Activated CD4-positive, alpha-beta T cell treated with anti-CD3 and anti-CD28 coated beads, Interleukin-2, amount 10 ng/mL, durations not matched to agents 7 days and 5 days (primary cell): ENCODE results near the gene RPAP3. TPM values are rescaled to one million over a fixed set of nuclear protein-coding genes. Genes with fewer than 3 reads are reported as not detected.

ENCODE experiments used
- CTCF ChIA-PET: fragments of 350-600 bp; sonication (Branson Sonifier 250); formaldehyde crosslinking; loops from one replicate; lab custom pipeline; 2021; ENCODE audit warnings: antibody characterized with exemption; lab: Charles Lee
- POLR2A ChIA-PET: fragments of 350-600 bp; sonication (Branson Sonifier 250); formaldehyde crosslinking; loops from one replicate; lab custom pipeline; 2021; ENCODE audit warnings: antibody characterized with exemption; lab: Charles Lee
- DNase-seq: peaks from one replicate; pipeline ENCODE4 v3.0.0-alpha.2; 2020
- H3K27ac Mint-ChIP-seq: one replicate; pipeline ENCODE4 v1.8.0; 2021; ENCODE audit warnings: mild to moderate bottlenecking, moderate library complexity, mixed read lengths
- H3K27me3 Mint-ChIP-seq: one replicate; pipeline ENCODE4 v1.8.0; 2021; ENCODE audit warnings: mixed read lengths
- H3K36me3 Mint-ChIP-seq: one replicate; pipeline ENCODE4 v1.8.0; 2021; ENCODE audit warnings: low read depth, mixed read lengths
- H3K4me1 Mint-ChIP-seq: one replicate; pipeline ENCODE4 v1.8.0; 2021; ENCODE audit warnings: mixed read lengths
- H3K4me3 Mint-ChIP-seq: one replicate; pipeline ENCODE4 v1.8.0; 2021; ENCODE audit warnings: mild to moderate bottlenecking, moderate library complexity, mixed read lengths
- H3K9me3 Mint-ChIP-seq: one replicate; pipeline ENCODE4 v1.8.0; 2021; ENCODE audit warnings: mixed read lengths
- total RNA-seq, 2 experiments: library from RNA; stranded (reverse); gene quantifications; one replicate each; pipeline ENCODE4 v1.2.3, GENCODE V29; 2021

Gene RPAP3
- total RNA-seq, 2 experiments from 2014 or later = 40.3 to 42.9 TPM

DNA sequence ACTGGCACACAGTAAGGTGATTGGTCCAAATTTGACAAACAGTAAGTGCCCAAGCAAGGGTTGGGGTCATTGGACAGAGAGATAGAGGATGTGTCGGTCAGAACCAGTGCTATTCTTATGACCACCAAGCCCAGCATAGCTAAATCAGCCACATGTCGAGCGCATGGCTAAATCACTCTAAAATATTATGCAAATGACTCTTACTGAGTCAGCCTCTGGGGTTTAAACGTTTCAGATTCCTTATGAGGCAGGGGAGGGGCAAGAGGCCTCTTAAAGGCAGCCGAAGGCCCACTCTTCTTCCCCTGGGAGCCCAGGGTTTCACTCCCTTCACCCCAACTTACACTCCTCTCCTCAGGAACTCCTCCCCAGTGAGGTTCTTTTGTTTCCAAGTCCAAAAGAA, 20.1 kb upstream of the RPAP3 start:
- H3K9me3 Mint-ChIP-seq = no peaks in the 10 kb centered on the region
- ChIA-PET CTCF (interaction anchor here (0.6 to 5.1 kb wide), 6 partner anchors 10 to 46 kb away, joined by 3 to 40 read pairs (median 8); no protein-coding TSS in a partner anchor), POLR2A (no interaction called here)
- no peaks in the 10 kb centered on the region for H3K27me3 Mint-ChIP-seq
- no peak overlapping the region for H3K4me3 Mint-ChIP-seq
- peaks cover 25% of the 10 kb centered on the region for H3K4me1 Mint-ChIP-seq
- no peak overlapping the region for H3K27ac Mint-ChIP-seq
- H3K36me3 Mint-ChIP-seq = peaks cover 3% of the 10 kb centered on the region
- no peak for DNase-seq

DNA sequence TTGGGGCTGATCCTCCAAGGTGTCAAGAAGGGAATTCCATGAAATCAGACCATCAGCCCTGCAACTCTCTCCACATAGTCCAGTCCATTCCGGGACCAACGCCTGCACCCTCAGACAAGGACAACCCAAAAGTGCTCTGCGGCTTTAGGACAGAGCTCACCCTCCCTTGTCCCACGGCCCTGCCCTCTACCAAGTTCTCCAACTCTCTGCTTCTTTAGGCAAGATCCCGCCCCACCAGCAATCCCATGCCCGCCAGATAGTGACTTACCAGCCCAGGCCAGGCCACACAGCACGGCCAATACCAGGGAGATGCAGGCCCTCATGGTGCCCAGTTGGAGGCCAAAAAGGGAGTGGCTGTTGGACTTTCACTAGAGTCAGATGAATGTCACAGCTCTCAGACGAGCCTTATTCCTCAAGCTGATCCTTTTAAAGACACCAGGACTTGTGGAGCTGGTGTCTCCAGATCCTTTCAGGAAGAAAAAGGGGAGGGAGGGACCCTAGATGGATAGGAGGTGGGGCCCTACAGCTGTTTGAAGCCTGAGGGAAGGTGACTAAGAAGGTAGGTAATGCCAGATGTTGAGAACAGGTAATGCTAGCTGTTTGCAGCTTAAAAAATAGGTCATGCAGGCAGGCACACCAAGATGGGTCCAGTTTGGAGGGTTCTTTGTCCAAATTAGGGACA, 19.4 kb upstream of the RPAP3 start, which contains the start of gene ENDOU:
Gene ENDOU, minus strand, starts transcription at position 400 of the 682 bp plus-strand sequence. Its CDS starts 77 bp downstream, at position 323.
- no peaks in the 10 kb centered on the region for H3K9me3 Mint-ChIP-seq
- no peak within 1 kb of the TSS for H3K4me3 Mint-ChIP-seq
- no peaks in the 10 kb centered on the region for H3K27me3 Mint-ChIP-seq
- peak within 1 kb of the TSS; percentile 27 for H3K27ac Mint-ChIP-seq
- DNase-seq = no peak
- CTCF ChIA-PET = interaction anchor here (0.6 to 5.1 kb wide), 7 partner anchors 10 to 224 kb away, joined by 3 to 40 read pairs (median 5); no protein-coding TSS in a partner anchor
- H3K36me3 Mint-ChIP-seq = peaks cover 3% of the 10 kb centered on the region
- POLR2A ChIA-PET = no interaction called here
- H3K4me1 Mint-ChIP-seq = peaks cover 29% of the 10 kb centered on the region

- POLR2A ChIA-PET = interaction anchor here (0.6 kb wide), 1 partner anchor 437 kb away, joined by 3 read pairs; no protein-coding TSS in a partner anchor
- Mint-ChIP-seq H3K27me3 (no peaks in the 10 kb centered on the region), H3K4me3 (no peak overlapping the region), H3K4me1 (peaks cover 32% of the 10 kb centered on the region), H3K36me3 (peaks cover 4% of the 10 kb centered on the region), H3K9me3 (no peaks in the 10 kb centered on the region), H3K27ac (no peak overlapping the region)
- CTCF ChIA-PET = interaction anchor here (0.7 to 5.1 kb wide), 9 partner anchors 8 to 116 kb away, joined by 3 to 40 read pairs (median 3); no protein-coding TSS in a partner anchor
- no peak for DNase-seq
Observed at GRCh38 chr12:47722941-47723631, 17.3 kb upstream of the RPAP3 start.

DNA sequence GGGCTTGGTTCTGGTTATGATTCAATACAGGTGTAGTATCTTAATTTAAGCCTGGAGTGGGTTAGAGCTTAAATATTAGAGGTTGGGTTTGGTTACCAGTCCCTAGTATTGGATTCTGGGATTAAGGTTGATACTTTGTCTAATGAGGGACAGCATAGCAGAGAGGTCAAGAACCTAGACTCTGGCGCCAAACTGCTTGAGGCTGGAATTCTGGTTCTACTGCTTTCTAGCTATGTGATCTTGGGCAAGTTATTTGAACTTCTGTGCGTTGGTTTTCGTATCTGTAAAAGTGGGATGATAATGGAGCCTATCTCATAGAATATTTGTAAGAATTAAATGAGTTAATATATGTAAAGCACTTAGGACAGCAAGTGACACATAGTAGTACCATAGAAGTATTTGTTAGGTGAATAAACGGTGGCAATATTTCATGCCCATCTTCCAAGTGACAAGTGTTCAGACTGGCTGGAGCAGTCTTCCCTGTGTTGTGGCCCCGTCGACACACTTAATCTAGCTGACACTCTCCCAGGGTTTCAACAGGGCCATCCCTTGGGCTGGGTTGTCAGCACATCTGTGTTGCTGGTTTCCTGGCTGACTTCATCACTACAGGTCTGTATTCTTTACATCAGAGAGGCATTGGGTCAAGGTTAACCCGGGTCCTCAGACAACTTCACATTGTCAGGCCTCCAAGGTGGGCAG, 16.5 kb upstream of the RPAP3 start:
- POLR2A ChIA-PET = no interaction called here
- H3K27me3 Mint-ChIP-seq = no peaks in the 10 kb centered on the region

DNA sequence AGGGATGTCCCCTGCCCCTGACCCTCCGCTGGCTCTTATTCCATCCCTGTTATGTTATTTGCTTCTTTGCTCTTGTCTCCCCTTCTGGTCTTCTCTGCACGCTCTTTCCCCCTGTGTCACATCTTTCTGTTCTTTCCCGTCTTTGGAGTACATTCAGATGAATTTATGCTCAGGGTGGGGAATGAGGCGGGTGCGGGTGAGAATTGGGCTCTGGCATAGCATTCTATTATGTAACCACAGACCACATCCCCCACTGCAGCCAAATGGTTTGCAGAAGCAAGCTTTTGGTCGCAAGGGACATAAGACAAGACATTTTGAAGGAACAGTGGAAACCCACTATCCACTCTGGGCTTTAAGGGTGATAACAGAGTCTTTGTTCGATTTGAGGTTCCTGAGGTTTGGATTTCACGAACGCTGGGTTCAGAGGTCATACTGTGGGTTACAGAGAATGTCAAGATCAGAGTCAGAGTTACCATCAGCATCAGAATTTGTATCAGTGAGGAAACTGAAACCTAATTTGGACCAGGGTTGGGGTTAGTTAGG, 15.7 kb upstream of the RPAP3 start:
- DNase-seq = peak; percentile 25
- POLR2A ChIA-PET = no interaction called here
- peaks cover 48% of the 10 kb centered on the region for H3K4me1 Mint-ChIP-seq
- CTCF ChIA-PET = interaction anchor here (2.0 to 5.1 kb wide), 3 partner anchors 15 to 45 kb away, joined by 8 to 40 read pairs (median 16); no protein-coding TSS in a partner anchor
- H3K27ac Mint-ChIP-seq = peak overlapping the region; percentile 76
- peaks cover 5% of the 10 kb centered on the region for H3K36me3 Mint-ChIP-seq
- H3K27me3 Mint-ChIP-seq = no peaks in the 10 kb centered on the region
- no peak overlapping the region for H3K4me3 Mint-ChIP-seq
- H3K9me3 Mint-ChIP-seq = no peaks in the 10 kb centered on the region

More for the DNA sequence above, 16.5 kb upstream of the RPAP3 start:
- no peaks in the 10 kb centered on the region for H3K9me3 Mint-ChIP-seq
- peak overlapping the region; percentile 76 for H3K27ac Mint-ChIP-seq
- H3K4me1 Mint-ChIP-seq = peaks cover 40% of the 10 kb centered on the region
- peaks cover 5% of the 10 kb centered on the region for H3K36me3 Mint-ChIP-seq
- CTCF ChIA-PET = interaction anchor here (0.7 to 5.1 kb wide), 3 partner anchors 10 to 20 kb away, joined by 3 to 40 read pairs (median 8); no protein-coding TSS in a partner anchor
- no peak for DNase-seq
- no peak overlapping the region for H3K4me3 Mint-ChIP-seq

- Mint-ChIP-seq H3K27me3 (no peaks in the 10 kb centered on the region), H3K27ac (peak overlapping the region; percentile 74), H3K36me3 (peaks cover 5% of the 10 kb centered on the region), H3K9me3 (no peaks in the 10 kb centered on the region), H3K4me3 (no peak overlapping the region), H3K4me1 (peaks cover 57% of the 10 kb centered on the region)
- DNase-seq = no peak
- POLR2A ChIA-PET = no interaction called here
- CTCF ChIA-PET = interaction anchor here (0.6 to 4.7 kb wide), 13 partner anchors 9 to 298 kb away, joined by 3 to 17 read pairs (median 4); no protein-coding TSS in a partner anchor
Observed at GRCh38 chr12:47718531-47718930, 12.7 kb upstream of the RPAP3 start.

- ChIA-PET POLR2A (no interaction called here), CTCF (interaction anchor here (0.8 to 5.3 kb wide), 17 partner anchors 8 to 133 kb away, joined by 3 to 36 read pairs (median 5); partner anchors contain the start of gene RAPGEF3)
- peaks cover 5% of the 10 kb centered on the region for H3K36me3 Mint-ChIP-seq
- peaks cover 52% of the 10 kb centered on the region for H3K4me1 Mint-ChIP-seq
- peak overlapping the region; percentile 74 for H3K27ac Mint-ChIP-seq
- H3K9me3 Mint-ChIP-seq = no peaks in the 10 kb centered on the region
- peak; percentile 62 for DNase-seq
- no peaks in the 10 kb centered on the region for H3K27me3 Mint-ChIP-seq
- H3K4me3 Mint-ChIP-seq = no peak overlapping the region
Observed at GRCh38 chr12:47717443-47718193, 11.8 kb upstream of the RPAP3 start.

- Mint-ChIP-seq H3K27me3 (no peaks in the 10 kb centered on the region), H3K4me3 (no peak overlapping the region), H3K36me3 (peaks cover 5% of the 10 kb centered on the region), H3K9me3 (no peaks in the 10 kb centered on the region), H3K4me1 (peaks cover 47% of the 10 kb centered on the region), H3K27ac (peak overlapping the region; percentile 74)
- POLR2A ChIA-PET = no interaction called here
- CTCF ChIA-PET = interaction anchor here (1.0 to 5.3 kb wide), 13 partner anchors 17 to 123 kb away, joined by 3 to 36 read pairs (median 6); partner anchors contain the start of gene RAPGEF3
- DNase-seq = no peak
Observed at GRCh38 chr12:47717046-47717442, 11.2 kb upstream of the RPAP3 start.

DNA sequence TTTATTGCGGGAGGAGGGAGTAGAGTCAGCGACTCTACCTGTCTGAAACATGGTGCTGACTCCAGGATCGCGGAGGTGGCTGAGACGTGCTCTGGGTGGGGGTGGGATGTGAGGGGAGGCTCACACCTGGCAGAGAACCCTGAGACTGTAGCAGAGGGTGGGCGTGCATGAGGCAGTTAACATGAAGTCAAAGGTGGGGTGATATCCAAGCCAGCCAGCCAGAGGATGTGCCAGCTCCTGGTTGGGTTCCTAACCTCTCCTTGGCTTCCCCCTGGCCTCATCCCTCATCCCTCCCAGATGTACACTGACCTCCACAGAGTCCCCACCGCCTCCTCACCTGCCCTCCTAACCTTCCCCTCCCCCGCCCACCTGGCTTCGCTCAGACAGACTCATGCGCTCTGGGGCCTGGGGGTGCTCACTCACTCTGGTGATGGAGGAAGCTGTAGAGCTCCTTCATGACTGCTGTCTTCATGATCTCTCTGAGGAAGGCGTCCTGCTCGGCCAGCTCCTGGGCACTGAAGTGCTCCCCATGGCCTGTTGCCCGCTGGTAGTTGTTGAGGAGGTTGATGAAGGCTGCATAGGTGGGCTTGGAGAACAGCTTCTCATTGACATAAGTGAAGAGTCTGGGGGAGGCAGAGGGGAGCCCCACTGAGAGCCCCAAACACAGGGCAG, 10.2 kb upstream of the RPAP3 start:
- H3K27ac Mint-ChIP-seq = no peak overlapping the region
- ChIA-PET POLR2A (no interaction called here), CTCF (interaction anchor here (0.8 to 5.3 kb wide), 26 partner anchors 9 to 472 kb away, joined by 3 to 36 read pairs (median 4); partner anchors contain the start of genes ENDOU, RAPGEF3 and SLC48A1)
- H3K36me3 Mint-ChIP-seq = peaks cover 2% of the 10 kb centered on the region
- DNase-seq = no peak
- H3K4me1 Mint-ChIP-seq = peaks cover 36% of the 10 kb centered on the region
- no peaks in the 10 kb centered on the region for H3K9me3 Mint-ChIP-seq
- H3K4me3 Mint-ChIP-seq = no peak overlapping the region
- H3K27me3 Mint-ChIP-seq = no peaks in the 10 kb centered on the region

GRCh38 chr12:47715393-47715876, 9.6 kb upstream of the RPAP3 start:
- Mint-ChIP-seq H3K4me3 (no peak overlapping the region), H3K27ac (peak overlapping the region; percentile 63), H3K4me1 (peaks cover 31% of the 10 kb centered on the region), H3K36me3 (peaks cover 2% of the 10 kb centered on the region), H3K27me3 (no peaks in the 10 kb centered on the region), H3K9me3 (no peaks in the 10 kb centered on the region)
- ChIA-PET CTCF (interaction anchor here (0.8 to 5.3 kb wide), 25 partner anchors 8 to 125 kb away, joined by 3 to 36 read pairs (median 5); partner anchors contain the start of genes ENDOU, RAPGEF3 and SLC48A1), POLR2A (no interaction called here)
- DNase-seq = peak; percentile 87
